GM21390 (cell line): ENCODE measurements around the gene MBOAT2.
"Not testable (repeated sequence)": the region's sequence is repeated elsewhere in the genome, so short reads cannot be mapped to it uniquely, and the experiment has no call there.

Experiments used
- ATAC-seq: cut with Tn5 transposase; IDR thresholded peaks from one replicate; pipeline ENCODE4 v1.9.1; 2021; ENCODE audit not compliant: unreplicated experiment

The MBOAT2 gene

DNA sequence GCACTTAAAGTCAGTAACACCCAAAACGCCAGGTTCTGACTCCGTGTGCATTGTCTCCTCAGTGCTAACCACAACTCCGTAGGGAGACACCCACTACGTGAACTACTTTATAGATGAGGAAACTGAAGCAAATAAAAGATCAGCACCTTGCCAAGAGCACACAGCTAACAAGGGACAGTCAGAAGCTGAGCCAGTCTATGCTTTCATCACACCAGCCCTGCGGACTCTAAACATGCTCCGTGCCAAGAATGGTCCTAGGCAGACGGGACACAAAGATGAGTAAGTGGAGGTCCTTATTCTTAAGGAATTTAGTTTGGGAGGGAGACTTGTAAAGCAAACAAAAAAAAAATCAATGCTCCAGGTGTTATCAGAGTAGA is 9.6 kb downstream of the MBOAT2 start:
- no peak for ATAC-seq

DNA sequence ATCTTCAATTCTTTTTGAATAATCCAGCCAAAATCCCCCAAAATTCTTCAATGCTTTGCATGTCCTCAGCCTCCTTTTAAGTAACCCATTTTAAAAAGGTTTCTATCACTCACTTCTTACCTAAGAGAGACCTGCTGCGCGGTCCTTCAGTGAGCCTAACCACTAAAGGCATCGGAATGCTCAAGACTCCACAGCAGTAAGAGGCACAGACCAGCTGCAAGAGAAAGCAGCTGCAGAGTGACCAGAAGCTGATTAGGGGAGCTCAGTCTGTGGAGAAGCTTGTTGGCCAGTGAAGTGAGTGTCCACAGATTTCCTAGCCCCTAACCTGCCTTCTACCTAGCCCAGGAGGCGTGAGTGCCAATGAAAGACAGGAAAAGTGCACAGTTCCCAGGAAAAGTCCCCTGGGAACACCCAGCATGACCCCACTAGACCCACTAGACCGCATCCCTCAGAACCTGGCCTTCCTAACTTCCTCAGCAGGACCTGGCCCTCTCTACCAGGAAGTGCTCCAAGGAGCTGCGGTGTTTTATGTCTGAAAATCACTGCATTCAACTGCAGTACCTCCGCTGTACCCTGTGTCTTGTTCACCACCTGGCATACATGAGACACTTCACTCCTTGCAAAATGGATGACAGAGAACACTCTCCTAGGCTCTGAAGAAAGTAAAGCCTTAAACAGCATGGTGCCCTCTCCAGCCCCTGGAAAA is 10.1 kb downstream of the MBOAT2 start:
- no peak for ATAC-seq

DNA sequence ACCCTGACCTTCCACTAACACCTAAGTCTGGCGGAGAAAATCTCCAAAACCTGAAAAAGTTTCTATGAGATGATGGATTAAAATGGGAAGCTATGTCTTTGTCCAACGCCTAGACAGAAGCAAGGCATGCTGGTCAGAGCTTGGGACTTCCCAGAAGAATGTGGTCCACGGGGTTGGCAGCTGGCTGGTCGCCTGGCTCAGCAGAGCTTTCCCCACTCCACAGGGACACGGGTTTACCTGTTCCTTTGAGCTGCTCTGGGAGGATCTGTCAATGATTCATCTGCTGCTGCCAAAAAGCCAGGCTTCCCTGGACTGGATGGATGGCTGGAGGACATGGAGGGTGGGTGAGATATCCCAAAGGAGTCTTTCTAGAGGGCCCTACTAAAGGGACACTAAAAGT is 10.8 kb downstream of the MBOAT2 start:
- ATAC-seq: no peak

DNA sequence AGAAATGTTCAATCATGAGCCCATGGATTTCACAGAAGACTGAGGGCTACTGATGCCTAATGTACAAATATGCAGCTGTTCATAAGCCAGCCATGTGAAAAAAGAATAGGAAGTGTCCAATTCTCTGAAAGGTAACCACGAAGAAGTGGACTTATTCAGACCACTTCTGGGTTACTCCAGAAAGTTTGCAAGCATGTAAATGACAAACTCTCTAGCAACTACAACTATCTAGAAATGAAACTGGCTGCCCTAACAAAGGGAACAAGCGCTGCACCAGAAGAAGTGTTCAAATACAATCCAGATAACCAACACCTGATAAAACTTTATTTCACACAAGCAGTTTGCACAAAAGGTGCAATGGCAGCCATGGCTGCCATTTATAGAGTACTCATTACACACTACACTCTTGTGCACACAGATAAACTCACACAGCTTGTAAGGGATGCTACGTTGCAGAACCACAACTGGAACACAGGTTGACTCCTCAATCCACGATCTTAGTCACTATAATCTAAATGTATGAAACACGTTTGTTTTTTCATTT is 13.9 kb downstream of the MBOAT2 start:
- no peak for ATAC-seq

DNA sequence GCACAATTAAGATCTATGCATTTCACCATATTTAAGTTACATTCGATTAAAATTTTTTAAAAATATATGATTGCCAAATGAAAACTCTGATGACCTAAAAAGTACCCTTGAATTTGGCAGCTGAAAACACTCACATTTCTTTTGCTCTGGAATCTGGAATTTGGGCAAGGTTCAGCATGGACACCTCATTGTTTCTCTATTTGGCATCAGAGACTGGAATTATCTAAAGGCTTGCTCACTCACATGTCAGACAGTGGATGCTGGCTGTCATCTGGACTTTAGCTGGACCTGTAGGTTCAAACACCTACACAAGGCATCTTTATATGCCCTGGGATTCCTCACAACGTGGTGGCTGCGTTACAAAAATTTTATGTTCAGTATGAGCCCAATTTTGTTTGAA is 16.1 kb downstream of the MBOAT2 start:
- ATAC-seq: no peak

DNA sequence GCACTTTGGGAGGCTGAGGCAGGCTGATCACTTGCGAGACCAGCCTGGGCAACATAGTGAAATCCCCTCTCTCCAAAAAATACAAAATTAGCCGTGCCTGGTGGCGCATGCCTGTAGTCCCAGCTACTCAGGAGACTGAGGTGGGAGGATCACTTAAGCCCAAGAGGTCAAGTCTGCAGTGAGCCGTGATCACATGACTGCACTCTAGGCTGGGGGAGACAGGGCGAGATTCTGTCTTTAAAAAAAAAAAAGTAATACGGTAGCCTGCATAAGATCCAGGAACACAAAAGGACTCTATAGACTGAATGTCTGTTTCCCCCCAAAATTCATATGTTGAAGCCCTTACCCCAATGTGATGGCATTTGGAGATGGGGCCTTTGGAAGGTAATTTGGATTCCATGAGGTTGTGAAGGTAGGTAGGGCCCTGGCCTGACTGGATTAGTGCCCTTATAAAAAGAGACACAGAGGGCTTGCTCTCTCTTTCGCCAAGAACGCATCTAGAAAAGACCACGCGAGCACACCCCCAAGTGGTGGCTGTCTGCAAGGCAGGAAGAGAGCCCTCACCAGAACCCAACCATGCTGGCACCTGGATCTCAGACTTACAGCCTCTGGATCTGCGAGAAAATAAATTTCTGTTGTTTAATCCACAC is 17.0 kb downstream of the MBOAT2 start:
- no peak for ATAC-seq

DNA sequence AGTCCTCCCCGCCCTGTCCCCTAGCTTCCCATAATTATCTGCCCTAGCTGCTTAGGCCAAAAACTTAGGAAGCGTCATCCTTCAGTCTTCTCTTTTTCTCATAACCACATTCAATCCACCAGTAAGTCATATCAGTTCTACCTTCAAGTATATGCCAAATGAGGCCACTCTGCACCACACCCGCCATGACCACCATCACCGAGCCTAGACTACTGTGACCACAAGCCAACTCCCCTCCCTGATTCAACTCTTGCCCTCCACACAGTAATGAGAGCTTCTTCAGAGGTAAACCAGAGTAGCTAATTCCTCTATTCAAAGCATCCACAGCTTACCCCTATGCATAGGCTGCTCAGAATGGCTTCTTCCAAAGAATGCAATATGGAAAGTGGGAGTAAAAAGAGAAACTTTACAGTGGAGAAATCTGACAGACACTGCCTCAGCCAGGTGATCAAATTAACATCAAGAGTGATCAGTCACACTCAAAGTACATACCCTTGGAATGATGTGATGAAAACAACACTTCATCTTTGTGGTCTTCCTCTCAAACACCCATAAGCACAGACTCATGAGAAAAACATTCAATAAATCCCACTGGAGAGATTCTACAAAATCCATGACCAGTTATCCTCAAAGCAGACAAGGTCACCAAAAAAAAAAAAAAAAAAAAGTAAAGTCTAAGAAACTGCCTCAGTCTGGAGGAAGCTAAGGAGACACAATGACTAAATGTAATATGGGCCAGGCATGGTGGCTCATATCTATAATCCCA is 17.7 kb downstream of the MBOAT2 start:
- ATAC-seq: no peak

DNA sequence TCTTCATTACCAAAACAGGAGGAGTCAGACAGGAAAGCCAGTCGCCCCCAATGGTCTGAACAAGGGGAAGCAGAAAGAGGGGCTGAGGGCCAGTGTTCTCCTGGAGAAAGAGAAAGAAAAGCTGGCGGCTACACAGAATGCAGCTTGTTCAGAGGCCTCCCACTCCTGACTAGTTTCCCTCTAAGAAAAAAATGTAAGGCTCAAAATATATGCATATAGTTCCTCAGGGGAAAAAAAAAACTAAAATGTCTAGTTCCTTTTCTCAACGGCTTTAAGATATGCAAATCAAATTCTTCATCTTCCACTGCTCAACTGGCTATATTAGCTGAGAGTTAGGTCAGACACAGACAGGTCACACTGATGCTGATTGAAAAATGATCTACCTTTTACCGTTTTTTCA is 18.6 kb downstream of the MBOAT2 start:
- ATAC-seq: no peak

DNA sequence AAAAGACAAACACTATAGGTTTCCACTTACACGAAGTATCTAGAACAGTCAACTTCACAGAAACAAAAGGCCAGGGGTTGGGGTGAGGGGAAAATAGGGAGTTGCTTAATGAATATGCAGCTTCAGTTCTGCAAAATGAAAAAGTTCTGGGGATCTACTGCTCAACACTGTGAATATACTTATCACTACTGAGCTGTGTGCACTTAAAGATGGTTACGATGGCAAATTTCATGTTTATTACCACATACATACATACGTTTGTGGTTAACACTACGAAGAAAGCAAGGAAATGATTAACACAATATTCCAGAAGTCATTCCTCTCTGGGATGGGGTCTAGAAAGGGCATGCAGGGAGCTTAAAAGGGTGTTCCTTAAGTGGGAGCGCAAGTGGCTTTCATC is 19.3 kb downstream of the MBOAT2 start:
- no peak for ATAC-seq

DNA sequence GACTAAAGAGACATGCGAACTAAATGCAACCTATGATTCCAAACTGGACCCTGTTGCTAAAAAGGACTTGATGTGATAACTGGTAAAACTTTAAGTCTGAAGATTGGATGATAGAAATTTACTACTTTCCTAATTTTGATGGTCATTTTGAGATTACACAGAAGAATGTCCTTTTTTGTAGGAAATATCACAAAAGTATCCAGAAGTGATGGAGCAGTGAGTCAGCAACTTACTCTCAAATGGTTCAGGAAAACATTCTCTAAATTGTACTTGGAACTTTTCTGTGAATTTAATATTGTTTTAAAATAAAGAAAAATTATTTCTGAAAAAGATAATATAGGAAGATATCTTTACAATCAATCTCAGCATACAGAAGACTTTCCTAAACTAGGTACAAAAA is 19.9 kb downstream of the MBOAT2 start:
- no peak for ATAC-seq

DNA sequence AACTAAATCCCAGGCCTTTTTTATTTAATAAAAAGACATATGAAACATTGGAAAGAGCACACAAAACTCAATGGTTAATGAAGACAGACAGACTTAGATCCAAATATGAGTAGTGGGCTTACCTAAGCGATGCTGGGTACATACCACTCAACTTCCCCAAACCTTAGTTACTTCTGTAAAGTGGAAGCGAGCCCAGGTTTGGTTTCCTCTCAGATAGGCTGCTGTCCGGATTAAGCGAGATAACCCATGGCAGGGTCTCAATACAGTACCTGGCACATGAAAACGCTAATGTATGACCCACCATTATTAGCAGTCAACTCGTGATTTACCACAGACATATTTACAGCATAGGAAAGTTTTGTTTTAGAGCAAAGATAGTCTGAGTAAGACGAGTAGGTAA is 21.6 kb downstream of the MBOAT2 start:
- ATAC-seq: no peak

DNA sequence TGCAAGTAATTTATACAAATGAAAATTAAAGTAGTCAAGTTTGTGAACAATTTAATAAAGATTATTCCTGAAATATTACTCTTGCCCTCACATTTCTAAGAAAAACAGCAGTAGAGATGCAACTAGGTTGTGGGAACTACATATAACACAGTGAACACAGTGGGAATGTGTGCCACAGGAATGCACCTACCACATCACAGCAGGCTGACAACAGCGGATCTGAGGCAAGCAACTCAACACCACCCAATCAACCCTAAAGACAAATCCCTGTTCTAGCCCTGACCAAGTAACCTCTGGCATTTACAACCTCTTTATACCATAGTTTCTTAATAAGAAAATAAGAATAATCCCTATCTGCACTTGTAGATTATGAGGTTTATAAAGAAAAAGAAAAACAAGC is 23.4 kb downstream of the MBOAT2 start:
- ATAC-seq: no peak

DNA sequence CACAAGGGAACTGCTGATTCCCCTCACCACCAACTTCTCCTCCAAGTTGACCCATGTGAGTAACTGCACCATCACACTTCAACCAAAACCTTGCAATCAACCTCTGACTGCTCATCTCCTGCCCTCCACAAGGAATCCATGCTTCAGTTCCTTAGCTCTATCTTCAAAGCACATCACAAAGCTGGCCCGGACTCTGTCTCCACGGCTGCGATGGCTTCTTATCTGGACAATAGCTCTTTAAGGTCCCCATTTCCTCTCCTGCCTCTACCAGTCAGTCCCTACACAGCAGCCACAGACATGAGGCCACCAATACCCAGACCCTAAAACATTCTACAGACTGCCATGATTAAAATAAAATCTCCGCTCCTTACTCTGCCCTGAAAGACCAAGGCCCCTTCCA is 25.7 kb downstream of the MBOAT2 start:
- ATAC-seq: no peak

DNA sequence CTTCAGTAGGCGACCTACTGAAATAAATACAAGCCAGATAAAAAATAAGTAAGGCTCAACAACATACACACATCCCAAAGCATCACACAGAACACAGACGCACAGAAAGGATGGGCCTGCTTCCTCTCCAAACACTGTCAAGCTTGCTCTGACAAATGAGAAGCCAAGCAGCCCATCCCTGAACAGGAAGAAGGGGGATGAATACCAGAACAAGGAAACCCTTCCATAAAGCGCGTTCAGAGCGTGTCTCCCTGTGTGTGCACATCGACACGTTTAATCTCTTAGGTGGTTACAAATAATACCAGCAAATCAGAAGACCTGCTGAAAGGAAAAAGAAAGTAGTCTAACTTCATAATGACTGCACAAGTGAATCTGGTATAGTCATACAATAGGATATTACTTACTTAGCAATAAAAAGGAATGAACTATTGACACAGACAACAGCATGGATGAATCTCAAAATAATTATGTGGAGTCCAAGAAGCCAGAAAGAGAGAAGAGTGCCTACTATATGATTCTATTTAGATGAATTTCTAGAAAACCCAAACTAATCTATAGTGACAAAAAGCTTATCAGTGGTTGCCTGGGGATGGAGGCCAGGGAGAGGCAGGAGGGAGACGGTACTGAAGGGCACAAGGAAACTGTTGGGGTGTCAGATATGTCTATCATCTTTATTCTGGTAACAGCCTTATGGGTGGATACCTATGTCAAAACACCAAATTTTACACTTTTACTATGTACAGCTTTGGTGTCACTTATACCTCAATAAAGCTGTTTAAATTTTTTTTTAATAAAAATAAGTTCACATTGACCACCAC is 26.8 kb downstream of the MBOAT2 start:
- ATAC-seq: no peak

DNA sequence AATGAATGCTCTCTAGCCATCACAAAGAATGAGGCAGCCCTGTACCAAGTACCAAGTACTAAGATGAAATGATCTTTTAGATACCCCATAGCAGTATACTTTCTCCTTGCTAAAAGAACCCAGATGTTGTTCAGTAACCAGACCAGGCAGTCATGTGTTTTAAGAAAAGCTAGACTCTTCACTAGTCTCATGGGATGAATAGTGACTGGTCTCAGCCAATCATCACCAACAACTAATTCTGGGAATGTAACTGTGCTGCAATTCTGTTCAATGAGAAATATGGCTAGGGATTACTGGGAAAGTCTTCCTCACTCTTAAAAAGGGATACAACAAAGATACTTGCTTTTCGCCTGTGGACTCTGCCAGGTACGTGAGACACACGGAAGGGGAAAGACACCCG is 29.5 kb downstream of the MBOAT2 start:
- no peak for ATAC-seq

DNA sequence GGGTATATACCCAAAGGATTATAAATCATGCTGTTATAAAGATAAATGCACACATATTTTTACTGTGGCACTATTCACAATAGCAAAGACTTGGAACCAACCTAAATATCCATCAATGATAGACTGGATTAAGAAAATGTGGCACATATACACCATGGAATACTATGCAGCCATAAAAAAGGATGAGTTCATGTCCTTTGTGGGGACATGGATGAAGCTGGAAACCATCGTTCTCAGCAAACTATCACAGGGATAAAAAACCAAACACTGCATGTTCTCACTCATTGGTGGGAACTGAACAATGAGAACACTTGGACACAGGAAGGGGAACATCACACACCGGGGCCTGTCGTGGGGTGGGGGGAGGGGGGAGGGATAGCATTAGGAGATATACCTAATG is 30.5 kb downstream of the MBOAT2 start:
- not testable (repeated sequence) for ATAC-seq

DNA sequence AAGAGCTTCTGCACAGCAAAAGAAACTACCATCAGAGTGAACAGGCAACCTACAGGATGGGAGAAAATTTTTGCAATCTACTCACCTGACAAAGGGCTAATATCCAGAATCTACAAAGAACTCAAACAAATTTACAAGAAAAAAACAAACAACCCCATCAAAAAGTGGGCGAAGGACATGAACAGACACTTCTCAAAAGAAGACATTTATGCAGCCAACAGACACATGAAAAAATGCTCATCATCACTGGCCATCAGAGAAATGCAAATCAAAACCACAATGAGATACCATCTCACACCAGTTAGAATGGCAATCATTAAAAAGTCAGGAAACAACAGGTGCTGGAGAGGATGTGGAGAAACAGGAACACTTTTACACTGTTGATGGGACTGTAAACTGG is 30.9 kb downstream of the MBOAT2 start:
- ATAC-seq: not testable (repeated sequence)

DNA sequence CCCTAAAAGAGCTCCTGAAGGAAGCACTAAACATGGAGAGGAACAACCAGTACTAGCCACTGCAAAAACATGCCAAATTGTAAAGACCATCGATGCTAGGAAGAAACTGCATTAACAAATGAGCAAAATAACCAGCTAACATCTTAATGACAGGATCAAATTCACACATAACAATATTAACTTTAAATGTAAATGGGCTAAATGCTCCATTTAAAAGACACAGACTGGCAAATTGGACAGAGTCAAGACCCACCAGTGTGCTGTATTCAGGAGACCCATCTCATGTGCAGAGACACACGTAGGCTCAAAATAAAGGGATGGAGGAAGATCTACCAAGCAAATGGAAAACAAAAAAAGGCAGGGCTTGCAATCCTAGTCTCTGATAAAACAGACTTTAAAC is 34.1 kb downstream of the MBOAT2 start:
- ATAC-seq: not testable (repeated sequence)

DNA sequence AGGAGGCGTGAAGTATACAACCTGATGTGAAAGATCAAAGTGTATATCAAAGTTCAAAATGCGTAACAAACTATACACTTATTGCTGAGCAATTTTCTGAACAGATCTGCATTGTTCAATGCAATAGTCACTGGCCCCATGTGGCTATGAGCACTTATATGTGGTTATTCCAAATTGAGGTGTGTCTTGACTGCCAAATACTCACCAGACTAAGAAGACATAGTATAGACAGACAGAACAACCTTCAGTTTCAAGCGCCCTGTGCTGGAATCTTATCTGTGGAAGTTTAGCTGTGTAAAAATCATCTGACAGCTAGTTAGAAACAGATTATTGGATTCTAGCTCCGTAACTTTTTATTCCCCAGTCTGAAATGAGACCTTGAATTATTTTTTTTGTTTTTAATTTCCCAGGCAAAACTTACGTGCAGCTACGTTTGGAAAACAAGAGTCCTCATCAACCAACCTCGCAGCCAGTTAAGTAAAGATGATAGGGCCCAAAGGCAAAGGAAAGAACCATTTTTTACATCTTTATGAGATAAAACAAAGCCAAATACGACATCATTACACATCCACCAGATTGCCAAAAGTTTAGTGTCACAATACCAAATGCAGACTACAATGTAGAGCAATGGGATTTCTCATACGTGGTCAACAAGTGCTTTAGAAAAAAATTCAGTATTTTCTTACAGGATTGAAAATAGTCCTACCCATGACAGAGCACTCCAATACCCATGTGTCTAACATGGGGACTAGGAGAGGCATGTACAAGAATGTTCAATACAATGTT is 37.2 kb downstream of the MBOAT2 start:
- no peak for ATAC-seq

DNA sequence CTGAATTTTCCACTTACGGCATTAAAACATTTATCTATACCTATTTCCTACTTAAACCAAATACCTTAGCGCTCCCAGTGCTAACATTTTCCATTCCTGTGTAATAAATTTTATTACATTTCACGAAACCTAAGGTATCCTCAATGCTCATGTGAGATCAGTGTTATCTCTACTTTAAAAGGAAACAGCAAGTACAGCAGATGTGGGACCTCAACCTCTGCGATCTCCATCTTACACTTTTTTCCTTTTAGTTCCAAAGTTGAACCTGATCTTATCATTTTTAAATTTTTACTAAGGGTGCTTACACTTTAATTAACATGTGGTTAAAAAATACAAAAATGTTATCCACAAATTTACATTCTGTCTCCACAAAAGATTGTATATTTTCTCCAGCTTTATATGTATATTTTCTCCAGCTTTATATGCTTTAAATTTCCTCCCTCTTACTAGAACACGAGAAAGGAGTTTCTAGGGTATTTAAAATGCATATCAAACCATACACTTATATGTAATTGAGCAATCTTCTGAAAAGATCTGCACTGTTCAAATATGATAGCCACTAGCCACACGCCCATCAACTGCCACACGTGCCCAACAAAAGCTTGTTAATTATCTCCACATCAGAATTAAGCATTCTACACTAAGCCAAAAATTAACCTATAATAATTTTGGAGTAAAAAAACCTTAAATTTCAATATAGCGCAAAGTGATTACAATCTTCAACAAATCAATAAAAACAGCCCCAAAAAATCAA is 38.1 kb downstream of the MBOAT2 start:
- no peak for ATAC-seq
